Endothelial cell of umbilical vein (primary cell): Measurements from ENCODE around the gene ULK1. TPM values are rescaled to one million over a fixed set of nuclear protein-coding genes. Genes with fewer than 3 reads are reported as not detected.

Source experiments
- BruUV-seq: library from RNA; stranded (reverse); fragments of 400-500 nt; replicated peaks from 2 replicates; lab custom pipeline; 2021; lab: Mats Ljungman, UMichigan
- CTCF ChIA-PET: fragments of 300-600, 350-600 bp; sonication (Branson Sonifier 250); formaldehyde crosslinking; loops from one replicate; lab custom pipeline; 2021; ENCODE audit warnings: antibody characterized with exemption, inconsistent platforms; lab: Charles Lee
- POLR2A ChIA-PET: fragments of 300-600, 350-600 bp; sonication (Branson Sonifier 250); formaldehyde crosslinking; loops from one replicate; lab custom pipeline; 2021; ENCODE audit warnings: antibody characterized with exemption, inconsistent platforms; lab: Charles Lee
- DNase-seq: peaks from one replicate; pipeline ENCODE4 v3.0.0-alpha.2; 2011; ENCODE audit warnings: low read depth, low spot score
- FAIRE-seq: peaks from 2 replicates; lab custom pipeline; 2011; peaks lifted over from hg19 to GRCh38; lab: Jason Lieb, UNC
- H2AFZ ChIP-seq: 2 replicates; pipeline ENCODE4 v1.6.0; 2012; ENCODE audit warnings: low read depth, low read length, control low read depth, inconsistent platforms
- H3K27ac ChIP-seq: 2 replicates; pipeline ENCODE4 v1.5.1; 2011; ENCODE audit warnings: low read depth, mild to moderate bottlenecking, control low read depth, low read length, moderate library complexity; ENCODE audit not compliant: insufficient read depth
- H3K27me3 ChIP-seq, 2 experiments: 2 replicates each; pipeline versions ENCODE4 v1.6.0 to v1.6.1; 2011; ENCODE audit warnings: low read length in 2 of 2, mixed read lengths in 1 of 2; ENCODE audit not compliant: control insufficient read depth in 2 of 2, insufficient read depth in 2 of 2
- H3K36me3 ChIP-seq, 2 experiments: 2 replicates in 1 of 2; 3 replicates in 1 of 2; pipeline ENCODE4 v1.5.1; 2011; ENCODE audit warnings: low read length in 2 of 2, mild to moderate bottlenecking in 1 of 2, moderate library complexity in 1 of 2; ENCODE audit not compliant: control insufficient read depth in 2 of 2, insufficient read depth in 2 of 2; ENCODE audit errors: extremely low read depth in 1 of 2
- H3K4me1 ChIP-seq: 3 replicates; pipeline ENCODE4 v1.5.1; 2011; ENCODE audit warnings: mild to moderate bottlenecking, low read length; ENCODE audit not compliant: control insufficient read depth, insufficient read depth; ENCODE audit errors: extremely low read depth
- H3K4me2 ChIP-seq: 2 replicates; pipeline ENCODE4 v1.6.1; 2011; ENCODE audit warnings: low read length, control low read depth, mixed read lengths; ENCODE audit not compliant: insufficient read depth
- H3K4me3 ChIP-seq, 3 experiments: fragments of 200-600 bp in 1 of 3; sonication (generic), shearing (Covaris generic) in 1 of 3; replicated peaks in 1 of 3; 2 replicates each; pipeline ENCODE4 v1.5.1; 2011 to 2016; ENCODE audit warnings: control low read depth in 3 of 3, low read length in 3 of 3, mild to moderate bottlenecking in 2 of 3, inconsistent platforms in 1 of 3, low read depth in 1 of 3, moderate library complexity in 1 of 3; ENCODE audit not compliant: insufficient read depth in 1 of 3
- H3K79me2 ChIP-seq: 2 replicates; pipeline ENCODE4 v1.6.0; 2012; ENCODE audit warnings: low read length, inconsistent platforms; ENCODE audit not compliant: control insufficient read depth, insufficient read depth
- H3K9ac ChIP-seq: replicated peaks from 2 replicates; pipeline ENCODE3; 2011; ENCODE audit warnings: low read length, control low read depth; ENCODE audit not compliant: insufficient read depth; ENCODE audit errors: extremely low read depth
- H3K9me1 ChIP-seq: replicated peaks from 3 replicates; pipeline ENCODE4 v1.6.0; 2011; ENCODE audit warnings: mild to moderate bottlenecking, low read length; ENCODE audit not compliant: control insufficient read depth, insufficient read depth; ENCODE audit errors: extremely low read depth
- H3K9me3 ChIP-seq: replicated peaks from 2 replicates; pipeline ENCODE4 v1.5.1; 2012; ENCODE audit warnings: low read length, inconsistent platforms; ENCODE audit not compliant: control insufficient read depth, insufficient read depth
- H4K20me1 ChIP-seq: replicated peaks from 2 replicates; pipeline ENCODE3; 2011; ENCODE audit warnings: mild to moderate bottlenecking, low read length; ENCODE audit not compliant: control insufficient read depth, insufficient read depth; ENCODE audit errors: extremely low read depth
- CTCF ChIP-seq, 2 donors: IDR thresholded peaks; 1 replicate in 1 of 2; 2 replicates in 1 of 2; pipeline ENCODE4 v1.5.1; 2011; ENCODE audit warnings: low read length in 2 of 2, mild to moderate bottlenecking in 2 of 2, moderate library complexity in 2 of 2, control low read depth in 1 of 2, inconsistent platforms in 1 of 2, low read depth in 1 of 2; ENCODE audit not compliant: insufficient read depth in 1 of 2; ENCODE audit errors: extremely low read depth in 1 of 2
- GATA2 ChIP-seq: IDR thresholded peaks from 2 replicates; pipeline ENCODE4 v1.7.0; 2011; ENCODE audit warnings: low read depth, mild to moderate bottlenecking, moderate library complexity, mixed read lengths, low read length; ENCODE audit not compliant: insufficient read length, insufficient read depth
- JUN ChIP-seq: IDR thresholded peaks from 2 replicates; pipeline ENCODE4 v1.6.1; 2011; ENCODE audit warnings: borderline replicate concordance, low read depth; ENCODE audit not compliant: insufficient read length, insufficient read depth
- MYC ChIP-seq: IDR thresholded peaks from one replicate; pipeline ENCODE4 v1.6.1; 2011; ENCODE audit warnings: mild to moderate bottlenecking, low read depth, low read length
- POLR2A ChIP-seq: IDR thresholded peaks from 2 replicates; pipeline ENCODE4 v1.6.1; 2012; ENCODE audit warnings: low read depth, mild to moderate bottlenecking, control low read depth, low read length
- dilution Hi-C: fragments of 300-500 bp; cut with MboI; formaldehyde crosslinking; loops from one replicate; pipeline ENCODE4 v1.15.0; 2019; ENCODE audit warnings: low sequenced_read_pairs; ENCODE audit not compliant: extremely low pct_ligation_motif_present
- intact Hi-C: fragments of 100-400 bp; cut with micrococcal nuclease; formaldehyde crosslinking; loops from one replicate; pipeline ENCODE4 v1.10.0; 2022
- polyA plus RNA-seq, 4 experiments: library from polyadenylated mRNA; depleted of rRNA in 3 of 4; stranded (reverse) in 3 of 4; unstranded in 1 of 4; fragments of >200 nt; gene quantifications; 2 replicates each; pipeline versions ENCODE4 v1.2.1 to v1.2.3, GENCODE V29; 2011 to 2012; ENCODE audit warnings: missing spikeins in 1 of 4
- total RNA-seq: library from RNA; stranded (reverse); gene quantifications from 2 replicates; pipeline ENCODE4 v1.2.3, GENCODE V29; 2021

The ULK1 gene
- total and polyA plus RNA-seq, 2 donors (not counting 3 experiments of a cell fraction or from before 2014, with no cell fraction given) = 14.4 to 38.2 TPM

- peaks cover 84% of the 10 kb centered on the region for H3K79me2 ChIP-seq
- H4K20me1 ChIP-seq = peaks cover 9% of the 10 kb centered on the region
- no peak for DNase-seq
- no peaks in the 10 kb centered on the region for H3K4me1 ChIP-seq
- H3K4me3 ChIP-seq = no peak overlapping the region
- BruUV-seq = no TSS peak
- dilution Hi-C loops (no loop called here), intact Hi-C loops (no loop called here)
- no peak overlapping the region for H3K4me2 ChIP-seq
- no peaks in the 10 kb centered on the region for H3K27me3 ChIP-seq
- no peak for FAIRE-seq
- no peak overlapping the region for H3K27ac ChIP-seq
- no peaks in the 10 kb centered on the region for H3K9me3 ChIP-seq
- no peaks in the 10 kb centered on the region for H3K9me1 ChIP-seq
- no peak overlapping the region for H3K9ac ChIP-seq
- ChIA-PET CTCF (no interaction called here), POLR2A (no interaction called here)
- H2AFZ ChIP-seq = no peak overlapping the region
- TF ChIP-seq GATA2 (no peak), CTCF (IDR thresholded peaks at IDR 0.05; ENCODE audit: extremely low read depth in 1 of 2, insufficient read depth in 1 of 2, low read depth in 1 of 2, low read length in 2 of 2) (no peak), POLR2A (no peak), JUN (no peak), MYC (no peak)
- H3K36me3 ChIP-seq = peaks cover 0 to 5% of the 10 kb centered on the region in 2 experiments
Observed at GRCh38 chr12:131959116-131959515, 64.7 kb downstream of the ULK1 start.
